OCI-LY3 (cell line): ENCODE results near the gene FKBP4.

Source experiments
- CTCF ChIP-seq: fragments of 200-600, 300-600 bp; sonication (generic); IDR thresholded peaks from 2 replicates; pipeline ENCODE4 v1.5.1; 2014; ENCODE audit warnings: antibody characterized with exemption, low read length, low read depth
- EZH2phosphoT487 ChIP-seq: fragments of 200-600 bp; shearing (Covaris generic); IDR thresholded peaks from 2 replicates; pipeline ENCODE4 v1.6.1; 2018; ENCODE audit warnings: antibody characterized with exemption, mixed run types, low read depth

DNA sequence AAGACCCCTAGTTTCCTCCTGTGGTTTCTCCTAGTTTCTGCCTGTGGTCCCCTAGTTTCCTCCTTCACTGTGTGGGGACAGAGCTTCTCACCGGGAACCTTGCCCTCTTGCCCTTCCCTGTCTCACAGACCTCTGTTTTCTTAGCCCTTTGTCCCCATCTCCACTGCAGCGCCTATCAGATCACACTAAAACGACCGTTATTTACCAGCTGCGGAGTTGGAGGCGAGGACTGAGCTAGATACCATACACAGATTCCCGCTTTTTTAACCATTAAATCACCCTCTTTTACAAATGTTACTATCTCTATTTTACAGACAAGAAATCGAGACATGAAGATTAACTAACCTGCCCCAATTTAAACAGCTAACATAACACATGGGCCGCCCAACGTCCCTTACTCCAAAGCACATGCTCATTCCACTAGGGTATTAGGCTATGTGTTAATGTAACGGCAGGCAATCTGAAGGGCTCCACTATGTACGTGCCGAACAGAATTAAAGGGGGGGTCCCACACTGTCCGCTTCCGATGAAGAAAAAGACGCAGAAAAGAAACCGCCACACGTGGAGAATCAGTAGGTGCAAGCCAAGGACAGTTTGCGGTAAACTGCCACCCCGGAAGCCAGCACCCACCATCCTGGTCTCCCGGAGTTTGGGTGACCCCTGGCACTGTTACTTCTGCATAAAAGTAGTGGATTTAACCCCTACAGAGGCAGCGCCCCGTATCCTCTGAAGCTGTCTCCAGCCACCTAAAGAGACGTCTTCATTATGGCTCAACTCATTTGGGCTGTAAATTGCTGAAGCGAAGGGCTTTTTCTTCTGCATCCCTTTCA is 1.9 kb upstream of the FKBP4 start:
- TF ChIP-seq CTCF (no peak), EZH2phosphoT487 (no peak)
